ENCODE measurements around the gene CHMP4B. TPM values are rescaled to one million over a fixed set of nuclear protein-coding genes. Genes with fewer than 3 reads are reported as not detected.

The CHMP4B gene
- total RNA-seq, 1 donor from 2014 or later: 59.2 TPM

DNA sequence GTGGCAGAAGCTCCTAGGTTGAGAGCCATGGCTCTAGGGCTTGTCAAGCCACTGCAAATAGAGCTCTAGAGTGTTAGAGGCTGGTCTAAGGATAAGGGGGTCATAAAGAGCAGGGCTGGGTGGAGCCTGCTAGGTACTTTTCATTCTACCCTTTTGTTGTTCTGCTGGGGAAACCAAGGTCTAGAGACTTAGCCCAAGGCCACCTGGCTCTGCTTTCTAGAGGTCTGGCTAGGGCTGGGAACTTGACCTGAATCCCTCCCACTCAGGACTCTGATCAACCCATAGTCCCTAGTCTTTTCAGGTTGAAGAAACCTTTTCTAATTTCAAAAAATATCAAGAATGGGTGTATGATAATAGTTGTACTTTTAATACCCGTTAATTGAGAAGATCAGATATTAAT is 13.7 kb downstream of the CHMP4B start:
- Histone ChIP-seq H3K4me3 (ENCODE audit: low read depth, low read length) (no peak overlapping the region), H3K27me3 (ENCODE audit: control insufficient read depth, insufficient read depth, low read length) (no peaks in the 10 kb centered on the region), H3K36me3 (ENCODE audit: control insufficient read depth, insufficient read depth, low read length) (no peaks in the 10 kb centered on the region)
- TF ChIP-seq CTCF (IDR thresholded peaks at IDR 0.05; ENCODE audit: insufficient read depth, low read length, poor library complexity, severe bottlenecking): no peak
- no peak for DNase-seq (ENCODE audit: low read depth)

DNA sequence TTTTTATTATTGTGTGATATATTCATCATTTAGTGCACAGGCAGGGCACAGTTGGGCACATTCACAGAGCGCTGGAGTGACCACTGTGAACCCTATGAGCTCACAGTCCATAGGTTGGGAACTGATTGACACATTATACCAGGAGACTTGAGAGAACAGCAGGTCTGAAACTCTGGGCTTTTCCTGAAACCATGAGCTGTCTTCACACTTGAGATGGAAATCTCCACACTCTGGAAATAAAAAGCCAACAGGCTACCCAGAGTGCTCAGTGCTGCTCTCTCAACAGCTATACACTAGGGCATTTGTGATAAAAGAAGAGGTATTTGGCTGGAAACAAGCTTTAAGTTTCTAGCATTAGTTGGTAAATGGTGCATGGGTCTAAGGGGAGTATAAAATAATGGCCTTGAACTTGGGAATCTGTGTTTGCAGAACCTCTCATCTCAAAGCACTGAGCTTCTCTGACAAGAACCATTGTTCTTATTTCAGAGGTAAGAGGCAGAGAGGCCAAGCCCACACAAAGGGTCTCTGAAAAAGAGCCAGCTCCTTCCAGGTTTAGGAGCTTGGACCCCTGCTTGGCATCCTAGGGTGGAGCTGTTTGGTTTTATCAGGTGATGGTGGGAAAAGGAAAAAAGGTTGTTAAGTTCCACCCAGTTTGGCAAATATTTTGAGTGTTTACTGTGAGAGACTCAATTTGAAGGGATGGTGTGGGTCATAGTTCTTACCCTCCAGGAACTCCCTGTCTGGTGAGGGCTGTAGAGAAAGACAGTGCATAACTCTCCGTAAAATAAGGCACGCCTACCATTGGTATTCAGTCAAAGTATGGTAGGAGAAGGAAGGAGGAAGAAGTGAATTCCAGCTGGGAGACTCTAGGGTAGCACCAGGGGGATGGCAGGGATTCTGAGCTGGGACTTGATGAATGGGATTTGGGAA is 14.5 kb downstream of the CHMP4B start:
- H3K4me3 ChIP-seq (ENCODE audit: low read depth, low read length): no peak overlapping the region
- TF ChIP-seq CTCF (IDR thresholded peaks at IDR 0.05; ENCODE audit: insufficient read depth, low read length, poor library complexity, severe bottlenecking): no peak
- no peaks in the 10 kb centered on the region for H3K27me3 ChIP-seq (ENCODE audit: control insufficient read depth, insufficient read depth, low read length)
- no peak for DNase-seq (ENCODE audit: low read depth)
- H3K36me3 ChIP-seq (ENCODE audit: control insufficient read depth, insufficient read depth, low read length): no peaks in the 10 kb centered on the region

GRCh38 chr20:33826270-33826897 is 15.2 kb downstream of the CHMP4B start:
- DNase-seq (ENCODE audit: low read depth): no peak
- no peaks in the 10 kb centered on the region for H3K27me3 ChIP-seq (ENCODE audit: control insufficient read depth, insufficient read depth, low read length)
- H3K4me3 ChIP-seq (ENCODE audit: low read depth, low read length): no peak overlapping the region
- TF ChIP-seq CTCF (IDR thresholded peaks at IDR 0.05; ENCODE audit: insufficient read depth, low read length, poor library complexity, severe bottlenecking): no peak
- no peaks in the 10 kb centered on the region for H3K36me3 ChIP-seq (ENCODE audit: control insufficient read depth, insufficient read depth, low read length)

GRCh38 chr20:33827109-33827508 is 16.0 kb downstream of the CHMP4B start:
- DNase-seq (ENCODE audit: low read depth): no peak
- TF ChIP-seq CTCF (IDR thresholded peaks at IDR 0.05; ENCODE audit: insufficient read depth, low read length, poor library complexity, severe bottlenecking): no peak
- no peak overlapping the region for H3K4me3 ChIP-seq (ENCODE audit: low read depth, low read length)
- no peaks in the 10 kb centered on the region for H3K36me3 ChIP-seq (ENCODE audit: control insufficient read depth, insufficient read depth, low read length)
- H3K27me3 ChIP-seq (ENCODE audit: control insufficient read depth, insufficient read depth, low read length): no peaks in the 10 kb centered on the region

GRCh38 chr20:33827634-33828325 is 16.6 kb downstream of the CHMP4B start:
- Histone ChIP-seq H3K27me3 (ENCODE audit: control insufficient read depth, insufficient read depth, low read length) (no peaks in the 10 kb centered on the region), H3K36me3 (ENCODE audit: control insufficient read depth, insufficient read depth, low read length) (no peaks in the 10 kb centered on the region), H3K4me3 (ENCODE audit: low read depth, low read length) (no peak overlapping the region)
- no peak for TF ChIP-seq CTCF (IDR thresholded peaks at IDR 0.05; ENCODE audit: insufficient read depth, low read length, poor library complexity, severe bottlenecking)
- DNase-seq (ENCODE audit: low read depth): no peak

All from kidney epithelial cell (primary cell).